PFSK-1 (cell line): ENCODE results near the gene CAPN9.

Source experiments
- FOXP2 ChIP-seq: optimal IDR thresholded peaks from 2 replicates; pipeline ENCODE3; 2011; ENCODE audit warnings: borderline replicate concordance, control low read depth, inconsistent platforms; ENCODE audit not compliant: insufficient read depth; ENCODE audit errors: extremely low read length, extremely low read depth
- POLR2AphosphoS5 ChIP-seq: IDR thresholded peaks from 2 replicates; pipeline ENCODE4 v1.6.1; 2012; ENCODE audit warnings: low read depth, mild to moderate bottlenecking, control low read depth, low read length, moderate library complexity
- SIN3A ChIP-seq: IDR thresholded peaks from 2 replicates; pipeline ENCODE4 v1.6.1; 2012; ENCODE audit warnings: mild to moderate bottlenecking, low read length, moderate library complexity, borderline replicate concordance; ENCODE audit not compliant: insufficient read depth
- TAF1 ChIP-seq: IDR thresholded peaks from 2 replicates; pipeline ENCODE4 v1.6.1; 2012; ENCODE audit warnings: low read length, control low read depth, borderline replicate concordance; ENCODE audit not compliant: insufficient read depth
- TF ChIP-seq, protein P1 (sequence below), 2 experiments: IDR thresholded peaks; 2 replicates each; pipeline versions ENCODE4 v1.6.1 to v1.8.0; 2011 to 2012; ENCODE audit warnings: low read depth in 2 of 2, low read length in 2 of 2, control low read depth in 1 of 2, inconsistent platforms in 1 of 2, mild to moderate bottlenecking in 1 of 2, moderate library complexity in 1 of 2; ENCODE audit not compliant: insufficient read depth in 1 of 2

CAPN9 gene

DNA sequence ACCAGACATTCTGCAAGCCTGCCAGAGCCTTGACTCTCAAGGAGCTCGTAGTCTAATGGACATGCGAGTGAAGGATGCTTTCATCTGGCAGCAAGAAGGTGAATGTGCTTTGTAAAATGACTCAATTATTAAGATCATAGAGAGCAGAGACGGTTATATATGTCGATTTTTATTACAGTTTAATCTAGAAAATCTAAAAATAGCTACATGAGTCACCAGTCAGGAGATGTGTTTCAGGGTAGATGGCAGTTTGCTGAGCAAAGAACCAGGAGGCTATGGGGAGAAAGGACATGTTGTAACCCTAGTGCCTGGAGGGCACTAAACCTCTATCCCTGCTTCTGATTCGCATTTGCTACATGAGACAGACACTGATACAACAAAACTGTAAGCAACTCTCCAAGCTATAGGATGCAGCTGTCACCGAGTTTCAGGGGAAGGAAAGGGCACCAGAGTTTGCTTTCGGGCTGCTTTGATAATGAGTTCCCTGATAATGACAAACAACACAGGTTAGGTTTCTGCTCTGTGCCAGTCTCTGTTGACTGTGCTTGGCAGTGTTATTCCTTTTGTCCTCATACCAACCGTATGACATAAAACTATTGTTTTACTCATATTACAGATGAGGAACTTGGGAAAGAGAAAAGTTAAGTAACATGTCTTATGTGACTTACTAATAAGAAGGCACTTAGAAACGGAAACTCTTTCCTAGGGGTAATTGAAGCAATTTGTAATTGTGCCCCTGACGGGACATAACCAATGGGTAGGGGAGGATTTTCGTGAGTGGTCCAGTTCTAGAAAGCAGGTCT, 77.9 kb downstream of the CAPN9 start:
- TF ChIP-seq, protein P1, sequence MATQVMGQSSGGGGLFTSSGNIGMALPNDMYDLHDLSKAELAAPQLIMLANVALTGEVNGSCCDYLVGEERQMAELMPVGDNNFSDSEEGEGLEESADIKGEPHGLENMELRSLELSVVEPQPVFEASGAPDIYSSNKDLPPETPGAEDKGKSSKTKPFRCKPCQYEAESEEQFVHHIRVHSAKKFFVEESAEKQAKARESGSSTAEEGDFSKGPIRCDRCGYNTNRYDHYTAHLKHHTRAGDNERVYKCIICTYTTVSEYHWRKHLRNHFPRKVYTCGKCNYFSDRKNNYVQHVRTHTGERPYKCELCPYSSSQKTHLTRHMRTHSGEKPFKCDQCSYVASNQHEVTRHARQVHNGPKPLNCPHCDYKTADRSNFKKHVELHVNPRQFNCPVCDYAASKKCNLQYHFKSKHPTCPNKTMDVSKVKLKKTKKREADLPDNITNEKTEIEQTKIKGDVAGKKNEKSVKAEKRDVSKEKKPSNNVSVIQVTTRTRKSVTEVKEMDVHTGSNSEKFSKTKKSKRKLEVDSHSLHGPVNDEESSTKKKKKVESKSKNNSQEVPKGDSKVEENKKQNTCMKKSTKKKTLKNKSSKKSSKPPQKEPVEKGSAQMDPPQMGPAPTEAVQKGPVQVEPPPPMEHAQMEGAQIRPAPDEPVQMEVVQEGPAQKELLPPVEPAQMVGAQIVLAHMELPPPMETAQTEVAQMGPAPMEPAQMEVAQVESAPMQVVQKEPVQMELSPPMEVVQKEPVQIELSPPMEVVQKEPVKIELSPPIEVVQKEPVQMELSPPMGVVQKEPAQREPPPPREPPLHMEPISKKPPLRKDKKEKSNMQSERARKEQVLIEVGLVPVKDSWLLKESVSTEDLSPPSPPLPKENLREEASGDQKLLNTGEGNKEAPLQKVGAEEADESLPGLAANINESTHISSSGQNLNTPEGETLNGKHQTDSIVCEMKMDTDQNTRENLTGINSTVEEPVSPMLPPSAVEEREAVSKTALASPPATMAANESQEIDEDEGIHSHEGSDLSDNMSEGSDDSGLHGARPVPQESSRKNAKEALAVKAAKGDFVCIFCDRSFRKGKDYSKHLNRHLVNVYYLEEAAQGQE (IDR thresholded peaks at IDR 0.05; ENCODE audit: insufficient read depth in 1 of 2, low read depth in 2 of 2, low read length in 2 of 2) = no peak
- TF ChIP-seq SIN3A (no peak), POLR2AphosphoS5 (no peak), TAF1 (no peak), FOXP2 (no peak)

DNA sequence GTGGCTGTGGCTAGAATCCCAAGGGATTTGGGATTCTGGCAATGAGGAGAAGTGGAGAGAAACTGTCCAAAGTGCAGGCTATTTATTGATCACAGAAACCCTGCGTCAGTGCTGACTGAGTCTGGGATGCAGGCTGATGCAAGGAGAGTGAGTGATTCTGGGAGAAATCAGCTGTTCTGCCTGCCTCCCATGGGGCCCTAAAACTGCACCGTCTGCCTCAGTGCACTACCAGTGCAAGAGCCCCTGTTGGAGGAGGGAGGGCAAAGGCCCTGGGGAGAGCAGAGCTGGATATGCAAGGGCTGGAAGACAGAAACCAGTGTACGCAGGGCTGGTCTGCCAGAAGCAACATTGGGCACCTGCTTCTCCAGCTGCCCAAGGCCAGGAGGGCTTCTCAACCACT, 78.6 kb downstream of the CAPN9 start:
- TF ChIP-seq SIN3A (no peak), POLR2AphosphoS5 (no peak), TAF1 (no peak), FOXP2 (no peak)
- TF ChIP-seq, protein P1 (IDR thresholded peaks at IDR 0.05; ENCODE audit: insufficient read depth in 1 of 2, low read depth in 2 of 2, low read length in 2 of 2) = no peak

DNA sequence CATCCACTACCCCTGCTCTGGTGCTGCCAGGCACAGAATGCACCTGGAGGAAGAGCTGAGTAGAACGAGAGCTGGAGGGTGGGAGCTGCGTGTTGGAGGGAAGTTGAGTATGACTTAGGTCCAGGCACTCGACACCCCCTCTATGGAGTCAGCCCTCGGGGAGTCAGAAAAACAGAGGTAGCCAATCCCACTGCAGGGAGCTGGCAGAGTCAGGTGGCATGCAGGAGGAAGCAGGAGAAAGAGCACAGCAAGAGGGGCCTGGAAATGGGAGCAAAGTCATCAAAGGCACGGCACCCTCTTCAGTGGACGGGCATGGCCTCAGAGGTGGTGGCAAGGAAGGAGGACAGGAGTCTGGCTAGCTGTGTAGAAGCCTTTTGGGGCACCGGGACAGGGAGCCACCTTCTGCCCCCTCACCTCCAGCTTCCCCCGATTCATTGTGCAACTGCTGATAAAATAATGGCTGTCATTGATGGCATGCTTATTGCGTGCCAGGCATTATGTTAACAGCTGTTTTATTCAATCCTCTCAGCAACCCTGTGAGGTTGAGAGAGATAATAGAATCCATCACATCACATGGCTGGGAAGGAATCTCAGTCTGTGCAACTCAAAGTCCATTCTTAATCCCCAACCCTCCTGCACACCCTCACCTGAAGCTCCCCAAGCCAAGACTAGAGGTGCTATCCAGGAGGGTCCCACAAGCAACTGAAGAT, 79.1 kb downstream of the CAPN9 start:
- TF ChIP-seq, protein P1 (IDR thresholded peaks at IDR 0.05; ENCODE audit: insufficient read depth in 1 of 2, low read depth in 2 of 2, low read length in 2 of 2) = no peak
- TF ChIP-seq SIN3A (no peak), TAF1 (no peak), POLR2AphosphoS5 (no peak), FOXP2 (no peak)

DNA sequence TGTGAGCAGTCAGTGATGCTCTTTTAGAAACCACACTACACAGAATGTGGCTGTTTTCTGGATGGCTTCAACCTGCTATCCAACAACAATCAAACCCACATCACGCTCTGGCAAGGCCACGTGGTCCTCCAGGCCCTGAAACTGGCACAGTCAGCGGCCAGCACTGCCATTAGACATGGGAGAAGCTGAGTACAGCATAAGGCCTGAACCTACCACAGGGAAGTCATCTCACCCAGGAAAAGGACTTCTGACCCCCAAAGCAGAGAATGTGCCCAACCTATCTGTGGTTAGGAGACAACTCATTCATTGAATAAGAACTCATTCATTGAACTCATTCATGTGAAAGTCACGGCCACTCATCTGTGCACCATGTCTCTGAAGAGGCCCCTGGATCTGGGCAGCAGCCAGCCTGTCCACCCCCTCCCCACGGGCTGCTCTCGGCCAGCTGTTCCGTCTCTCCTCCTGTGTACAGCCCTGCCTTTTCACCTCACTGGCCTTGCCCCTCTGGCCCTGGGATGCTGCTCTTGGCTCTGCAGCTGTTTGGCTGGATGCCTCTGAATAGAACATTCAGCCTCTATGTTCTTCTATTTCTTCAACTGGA, 80.0 kb downstream of the CAPN9 start:
- TF ChIP-seq TAF1 = no peak
- TF ChIP-seq FOXP2 = no peak
- TF ChIP-seq, protein P1 (IDR thresholded peaks at IDR 0.05; ENCODE audit: insufficient read depth in 1 of 2, low read depth in 2 of 2, low read length in 2 of 2) = no peak
- no peak for TF ChIP-seq SIN3A
- TF ChIP-seq POLR2AphosphoS5 = no peak
